ENCODE data around the gene IDS.
"Not testable (repeated sequence)": the region's sequence is repeated elsewhere in the genome, so short reads cannot be mapped to it uniquely, and the experiment has no call there.

IDS gene, protein sequence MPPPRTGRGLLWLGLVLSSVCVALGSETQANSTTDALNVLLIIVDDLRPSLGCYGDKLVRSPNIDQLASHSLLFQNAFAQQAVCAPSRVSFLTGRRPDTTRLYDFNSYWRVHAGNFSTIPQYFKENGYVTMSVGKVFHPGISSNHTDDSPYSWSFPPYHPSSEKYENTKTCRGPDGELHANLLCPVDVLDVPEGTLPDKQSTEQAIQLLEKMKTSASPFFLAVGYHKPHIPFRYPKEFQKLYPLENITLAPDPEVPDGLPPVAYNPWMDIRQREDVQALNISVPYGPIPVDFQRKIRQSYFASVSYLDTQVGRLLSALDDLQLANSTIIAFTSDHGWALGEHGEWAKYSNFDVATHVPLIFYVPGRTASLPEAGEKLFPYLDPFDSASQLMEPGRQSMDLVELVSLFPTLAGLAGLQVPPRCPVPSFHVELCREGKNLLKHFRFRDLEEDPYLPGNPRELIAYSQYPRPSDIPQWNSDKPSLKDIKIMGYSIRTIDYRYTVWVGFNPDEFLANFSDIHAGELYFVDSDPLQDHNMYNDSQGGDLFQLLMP

DNA sequence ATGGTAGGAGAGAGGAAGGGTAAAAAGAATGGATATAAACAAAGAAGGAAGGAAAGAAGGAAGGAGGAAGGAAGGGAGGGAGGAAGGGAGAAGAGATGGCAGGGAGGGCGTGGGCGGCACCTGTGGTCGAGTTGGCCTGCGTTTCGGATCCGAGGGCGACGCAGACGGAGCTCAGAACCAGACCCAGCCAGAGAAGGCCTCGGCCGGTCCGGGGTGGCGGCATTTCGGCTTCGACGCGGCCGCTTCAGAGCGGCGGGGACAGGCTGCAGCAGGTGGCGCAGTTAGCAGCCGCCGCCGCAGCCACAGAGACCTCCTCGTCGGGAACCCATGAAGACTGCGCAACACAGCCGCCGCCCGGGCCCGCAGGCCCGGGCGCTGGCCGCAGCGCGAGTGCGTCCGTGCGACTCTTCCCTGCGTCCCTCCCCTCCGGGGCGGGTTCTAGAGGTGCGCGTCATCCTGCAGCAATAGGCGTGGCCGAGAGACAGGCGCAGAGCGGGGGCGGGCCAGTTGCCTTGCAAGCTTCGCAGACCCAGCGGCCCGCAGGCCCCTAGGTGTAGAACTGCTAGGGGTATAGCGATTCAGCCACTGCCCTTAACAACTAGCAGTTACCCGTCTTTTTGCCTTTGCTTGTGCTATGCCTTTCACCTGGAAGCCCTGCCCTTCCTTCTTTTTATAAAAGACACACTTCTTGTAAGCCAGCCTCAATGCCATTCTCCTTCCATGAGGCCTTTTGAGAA, at the start of gene IDS:
TSS of gene IDS (minus strand) at position 392 of the 737 bp plus-strand sequence. CDS start at position 223, 169 bp downstream.
- TF ChIP-seq POLR2A (IDR thresholded peaks at IDR 0.05; ENCODE audit: low read depth, low read length): peak; percentile 59; the same call in 1 of the 2 replicates
- DNase-seq (ENCODE audit: insufficient read length, low spot score): peak; percentile 58
- FAIRE-seq: no peak

DNA sequence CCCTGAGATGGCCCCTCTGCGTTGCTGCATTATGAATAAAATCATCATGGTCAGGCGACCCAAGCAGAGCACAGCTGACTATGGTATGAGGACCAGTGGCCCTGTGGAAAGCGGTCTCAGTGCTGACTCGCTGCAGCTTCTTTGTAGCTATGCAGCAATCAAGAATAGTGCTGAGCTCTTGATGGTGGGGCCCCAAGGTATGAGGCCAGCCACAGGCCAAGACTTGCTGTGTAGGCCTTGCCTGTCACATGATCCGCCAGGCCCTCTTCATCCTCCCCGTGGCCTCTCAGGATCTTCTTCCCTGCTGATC, 46.8 kb upstream of the IDS start:
- not testable (repeated sequence) for DNase-seq (ENCODE audit: insufficient read length, low spot score); FAIRE-seq

DNA sequence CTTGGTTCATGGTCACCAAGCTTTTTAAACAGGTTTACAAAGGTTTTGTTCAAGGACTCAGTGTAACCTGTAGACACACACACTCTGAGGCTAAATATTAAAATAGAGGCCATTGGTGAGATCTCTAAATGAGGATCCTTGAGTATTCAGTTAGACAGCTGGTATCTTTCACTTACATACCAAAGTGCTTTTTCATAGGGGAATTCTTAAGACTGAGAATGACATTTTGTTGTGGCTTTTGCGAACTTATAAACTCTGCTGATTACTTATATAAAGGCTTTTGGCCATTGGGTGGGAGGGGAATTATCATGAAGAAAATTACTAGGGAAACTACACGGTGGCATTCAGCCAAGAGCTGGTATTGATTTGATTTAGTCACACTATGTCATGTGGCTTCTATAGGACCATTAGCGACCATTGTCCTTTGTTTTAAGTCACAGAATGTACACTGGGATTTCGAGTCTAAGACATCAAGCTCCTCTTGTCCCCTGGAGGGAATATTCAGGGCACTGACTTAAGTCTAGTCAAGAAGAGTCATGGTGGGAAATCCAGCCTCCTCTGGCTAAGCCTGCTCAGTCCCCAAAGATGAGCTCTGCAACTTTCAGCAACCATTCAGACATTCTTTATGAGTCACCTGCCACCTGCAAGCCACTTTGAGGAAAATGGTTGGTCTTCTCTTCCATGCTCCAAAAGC, 46.3 kb upstream of the IDS start:
- DNase-seq (ENCODE audit: insufficient read length, low spot score); FAIRE-seq: not testable (repeated sequence)

DNA sequence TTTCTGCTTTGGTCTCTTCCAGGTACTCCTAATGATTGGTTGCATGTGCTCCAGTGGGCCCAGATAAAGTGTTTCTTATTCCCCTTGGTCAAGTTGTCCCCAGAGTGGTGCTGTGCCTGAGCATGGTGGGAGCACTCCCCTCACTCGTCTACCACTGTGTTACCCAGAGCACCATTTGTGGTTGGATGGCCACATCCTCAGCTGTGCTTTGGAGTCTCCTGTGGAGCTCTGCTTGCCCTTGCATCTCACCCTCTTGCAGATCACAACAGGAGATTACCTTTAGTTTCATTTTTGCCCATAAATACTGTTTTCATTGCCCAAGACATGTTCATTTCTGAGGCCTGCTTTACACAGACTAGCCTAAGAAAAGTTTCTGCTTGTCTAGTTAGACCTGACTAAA, 45.3 kb upstream of the IDS start:
- not testable (repeated sequence) for FAIRE-seq; DNase-seq (ENCODE audit: insufficient read length, low spot score)

DNA sequence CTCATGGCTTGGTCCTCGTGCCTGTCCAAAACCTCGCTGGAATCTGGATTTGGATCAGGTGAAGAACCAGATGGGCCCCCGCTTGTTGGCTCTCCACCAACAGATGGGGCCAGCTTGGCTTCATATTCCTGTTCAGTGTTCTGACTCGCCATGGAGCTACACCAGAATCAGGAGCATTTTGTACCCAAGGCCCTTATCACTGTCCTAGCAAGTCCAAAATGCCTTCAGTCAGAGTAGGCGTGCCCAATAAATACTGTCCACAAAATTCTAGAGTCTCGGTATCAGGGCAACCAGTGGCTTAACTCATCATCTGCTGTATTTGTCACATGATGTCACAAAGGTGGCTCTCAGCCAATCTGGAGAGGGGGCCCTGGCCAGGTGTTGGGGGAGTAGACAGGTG, 44.6 kb upstream of the IDS start, which contains the start of gene HSFX3:
TSS of gene HSFX3 (minus strand) at position 224 of the 400 bp plus-strand sequence. CDS start at position 152, 72 bp downstream.
- DNase-seq (ENCODE audit: insufficient read length, low spot score); FAIRE-seq: not testable (repeated sequence)

DNA sequence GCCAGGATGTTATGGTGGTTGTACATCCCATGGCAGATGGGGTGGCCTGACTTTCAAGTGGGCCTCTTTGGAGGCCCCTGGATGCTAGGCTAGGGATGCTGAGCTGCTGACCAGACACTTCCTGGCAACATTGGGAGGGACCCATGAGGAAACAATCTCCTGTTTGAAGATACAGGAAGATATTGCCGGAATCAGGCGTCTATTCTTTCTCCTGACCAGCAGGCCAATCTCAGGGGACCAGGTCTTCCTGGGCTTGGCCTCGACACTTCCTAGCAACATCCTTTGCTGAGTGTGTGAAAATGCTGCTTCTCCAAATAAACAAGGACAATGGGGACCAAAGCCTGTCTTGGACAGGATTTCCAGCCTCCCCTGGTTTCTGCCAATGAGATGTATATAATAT, 42.7 kb upstream of the IDS start:
- not testable (repeated sequence) for DNase-seq (ENCODE audit: insufficient read length, low spot score); FAIRE-seq

DNA sequence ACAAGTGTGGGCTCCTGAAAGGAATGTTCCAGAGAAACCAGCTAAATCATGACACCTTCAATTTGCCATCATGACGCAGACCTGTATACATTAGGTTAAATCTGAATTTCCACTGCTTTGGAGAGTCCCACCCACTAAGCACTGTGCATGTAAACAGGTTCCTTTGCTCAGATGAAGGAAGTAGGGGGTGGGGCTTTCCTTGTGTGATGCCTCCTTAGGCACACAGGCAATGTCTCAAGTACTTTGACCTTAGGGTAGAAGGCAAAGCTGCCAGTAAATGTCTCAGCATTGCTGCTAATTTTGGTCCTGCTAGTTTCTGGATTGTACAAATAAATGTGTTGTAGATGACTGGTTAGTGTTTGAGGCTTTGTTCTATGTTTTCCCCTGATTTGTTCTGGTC, 41.9 kb upstream of the IDS start:
- DNase-seq (ENCODE audit: insufficient read length, low spot score); FAIRE-seq: not testable (repeated sequence)

DNA sequence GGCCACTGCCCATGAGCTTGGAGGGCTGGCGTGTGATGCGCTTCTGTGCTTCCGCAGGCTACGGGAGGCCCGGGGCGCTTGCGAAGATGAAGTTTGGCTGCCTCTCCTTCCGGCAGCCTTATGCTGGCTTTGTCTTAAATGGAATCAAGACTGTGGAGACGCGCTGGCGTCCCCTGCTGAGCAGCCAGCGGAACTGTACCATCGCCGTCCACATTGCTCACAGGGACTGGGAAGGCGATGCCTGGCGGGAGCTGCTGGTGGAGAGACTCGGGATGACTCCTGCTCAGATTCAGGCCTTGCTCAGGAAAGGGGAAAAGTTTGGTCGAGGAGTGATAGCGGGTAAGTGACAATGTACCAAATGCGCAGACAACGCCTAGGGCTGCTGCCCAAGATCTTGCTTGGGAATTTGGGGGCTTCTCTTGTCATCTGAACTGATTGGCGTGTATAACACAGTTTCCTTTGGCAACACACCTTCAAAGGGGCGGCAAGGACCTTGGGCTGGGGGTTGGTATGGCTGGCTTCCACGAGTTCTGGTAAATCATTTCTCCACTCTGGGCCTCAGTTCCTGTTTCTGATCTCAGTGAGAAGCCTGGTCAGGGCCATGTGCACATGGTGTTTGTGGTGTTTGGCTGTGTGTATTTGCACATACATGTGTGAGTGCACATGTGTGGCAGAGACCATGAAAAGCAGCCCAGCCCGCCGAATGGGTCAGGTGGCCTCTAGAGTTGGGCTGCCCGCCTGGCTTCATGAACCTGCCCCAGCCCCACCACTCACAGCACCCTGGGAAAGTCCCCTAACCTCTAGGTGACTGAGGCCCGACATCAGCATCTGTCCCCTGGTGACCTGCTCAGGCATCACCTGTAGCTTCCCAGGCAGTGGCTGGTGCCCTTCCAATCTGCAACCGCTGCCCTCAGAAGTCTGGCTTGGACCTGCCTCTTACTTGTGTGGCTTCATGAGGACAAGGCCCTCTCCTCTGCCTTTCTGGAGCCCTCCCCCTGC, 40.7 kb upstream of the IDS start:
- DNase-seq (ENCODE audit: insufficient read length, low spot score); FAIRE-seq: not testable (repeated sequence)

DNA sequence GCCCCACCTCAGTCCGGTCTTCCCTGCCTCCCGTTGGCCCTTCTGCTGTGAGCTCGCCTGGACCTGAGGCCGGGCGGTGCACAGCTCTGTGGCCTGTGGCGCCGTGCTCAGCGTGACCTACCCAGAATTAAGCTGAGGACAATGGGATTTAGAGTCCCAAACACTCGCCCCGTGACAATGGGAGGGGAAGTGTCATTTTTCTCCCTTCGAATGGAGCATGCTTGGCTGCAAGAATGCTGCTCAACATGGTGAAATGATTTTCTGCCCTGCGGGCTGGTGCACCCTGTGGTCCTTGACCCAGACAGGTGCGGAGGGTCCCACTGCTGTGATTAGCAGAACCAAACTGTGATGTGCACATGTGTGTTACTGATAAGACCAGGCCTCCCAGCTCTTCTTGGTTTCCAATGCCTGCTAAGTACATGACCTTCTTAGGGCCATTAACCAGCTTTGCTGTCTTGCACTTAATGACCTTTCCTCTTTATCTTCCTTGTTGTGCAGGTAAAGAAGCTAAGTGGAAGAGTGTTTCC, 36.5 kb upstream of the IDS start:
- no peak for FAIRE-seq
- DNase-seq (ENCODE audit: insufficient read length, low spot score): no peak
- TF ChIP-seq POLR2A (IDR thresholded peaks at IDR 0.05; ENCODE audit: low read depth, low read length): no peak

DNA sequence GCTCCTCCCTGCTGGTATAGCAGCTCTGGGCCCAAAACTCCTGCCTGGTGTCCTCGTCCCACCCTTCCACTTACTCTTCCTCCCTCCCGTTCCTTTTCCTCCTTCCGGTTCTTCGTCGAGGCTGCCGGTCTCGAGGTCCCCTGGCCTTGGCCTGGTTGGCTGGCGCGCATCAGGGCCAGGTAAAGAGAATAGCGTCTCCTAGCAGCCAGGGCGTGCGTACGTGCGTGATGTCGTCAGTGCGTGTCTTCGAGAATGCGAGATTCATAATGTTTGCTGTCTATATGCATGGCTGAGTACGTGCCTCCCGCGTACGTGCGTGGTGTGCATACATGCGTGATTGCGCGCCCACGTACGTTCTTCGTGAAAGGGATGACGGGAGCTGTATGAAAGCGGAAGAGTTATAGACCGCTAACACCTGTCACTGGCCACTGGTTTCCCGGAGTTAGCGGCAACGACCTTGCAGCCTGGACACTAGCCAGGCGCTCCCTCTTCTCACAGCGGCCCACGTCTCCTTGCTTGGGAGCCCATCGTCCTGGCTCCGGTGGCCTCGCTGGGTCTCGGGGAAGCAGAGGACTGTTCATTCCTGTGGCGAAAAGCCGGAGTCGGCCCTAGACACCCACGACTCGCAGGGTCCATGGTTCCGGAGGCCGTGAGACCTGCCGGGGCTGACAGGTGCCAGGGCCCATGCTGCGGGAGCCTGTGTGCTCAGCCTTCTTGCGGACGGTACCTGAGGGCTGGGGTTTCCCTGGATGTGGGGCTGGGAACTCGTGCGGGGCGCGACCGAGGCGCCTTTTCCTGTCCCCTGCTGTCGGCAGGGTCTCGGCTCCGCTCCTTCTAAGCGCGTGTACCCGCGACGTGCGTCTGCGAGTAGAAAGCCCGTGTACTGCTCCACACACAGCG, 35.8 kb upstream of the IDS start, which contains the start of gene EOLA1:
TSS of gene EOLA1 (plus strand) at position 392 of the 900 bp plus-strand sequence. CDS start 4,619 bp downstream, outside the sequence.
- peak; percentile 28; the same call in 1 of the 2 replicates for TF ChIP-seq POLR2A (IDR thresholded peaks at IDR 0.05; ENCODE audit: low read depth, low read length)
- DNase-seq (ENCODE audit: insufficient read length, low spot score) (peak; percentile 40), FAIRE-seq (no peak)

DNA sequence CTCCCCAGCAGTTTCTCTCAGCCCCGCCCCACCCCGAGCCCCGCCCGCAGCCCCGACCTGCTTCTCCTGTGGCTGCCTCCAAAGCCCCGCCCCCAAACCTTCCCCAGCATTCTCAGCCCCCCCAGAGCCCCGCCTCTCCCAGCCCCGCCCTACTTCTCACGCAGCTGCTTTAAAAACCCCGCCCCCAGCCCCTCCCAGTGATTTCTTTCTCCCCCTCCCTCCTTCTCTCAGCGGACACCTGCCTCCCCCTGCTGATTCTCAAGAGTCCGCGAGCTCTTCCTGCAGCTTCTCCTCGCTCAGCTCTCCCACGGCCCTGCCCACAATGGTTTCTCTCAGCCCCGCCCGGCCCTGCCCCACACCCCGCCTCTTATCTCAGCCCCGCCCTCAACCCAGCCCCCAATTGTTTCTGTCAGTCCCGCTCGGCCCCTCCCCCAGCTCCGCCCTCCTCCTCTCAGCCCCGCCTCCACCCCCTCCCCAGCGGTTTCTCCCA, 35.1 kb upstream of the IDS start:
- peak; percentile 46 for DNase-seq (ENCODE audit: insufficient read length, low spot score)
- no peak for TF ChIP-seq POLR2A (IDR thresholded peaks at IDR 0.05; ENCODE audit: low read depth, low read length)
- no peak for FAIRE-seq
